Neural progenitor cell (in vitro differentiated cells): ENCODE results near the gene CCDC196.

Experiments
- EZH2 ChIP-seq: fragments of 200-600 bp; sonication (generic); IDR thresholded peaks from 2 replicates; pipeline ENCODE4 v1.6.1; 2017; ENCODE audit warnings: antibody characterized with exemption, mild to moderate bottlenecking, moderate library complexity
- TF ChIP-seq, protein P1 (sequence below): fragments of 200-600 bp; sonication (generic); IDR thresholded peaks from 2 replicates; pipeline ENCODE4 v1.5.1; 2017; ENCODE audit warnings: antibody characterized with exemption, mild to moderate bottlenecking

GRCh38 chr14:66503532-66503931 is 17.4 kb downstream of the CCDC196 start:
- TF ChIP-seq, protein P1, sequence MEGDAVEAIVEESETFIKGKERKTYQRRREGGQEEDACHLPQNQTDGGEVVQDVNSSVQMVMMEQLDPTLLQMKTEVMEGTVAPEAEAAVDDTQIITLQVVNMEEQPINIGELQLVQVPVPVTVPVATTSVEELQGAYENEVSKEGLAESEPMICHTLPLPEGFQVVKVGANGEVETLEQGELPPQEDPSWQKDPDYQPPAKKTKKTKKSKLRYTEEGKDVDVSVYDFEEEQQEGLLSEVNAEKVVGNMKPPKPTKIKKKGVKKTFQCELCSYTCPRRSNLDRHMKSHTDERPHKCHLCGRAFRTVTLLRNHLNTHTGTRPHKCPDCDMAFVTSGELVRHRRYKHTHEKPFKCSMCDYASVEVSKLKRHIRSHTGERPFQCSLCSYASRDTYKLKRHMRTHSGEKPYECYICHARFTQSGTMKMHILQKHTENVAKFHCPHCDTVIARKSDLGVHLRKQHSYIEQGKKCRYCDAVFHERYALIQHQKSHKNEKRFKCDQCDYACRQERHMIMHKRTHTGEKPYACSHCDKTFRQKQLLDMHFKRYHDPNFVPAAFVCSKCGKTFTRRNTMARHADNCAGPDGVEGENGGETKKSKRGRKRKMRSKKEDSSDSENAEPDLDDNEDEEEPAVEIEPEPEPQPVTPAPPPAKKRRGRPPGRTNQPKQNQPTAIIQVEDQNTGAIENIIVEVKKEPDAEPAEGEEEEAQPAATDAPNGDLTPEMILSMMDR, result no peak
- TF ChIP-seq EZH2, result no peak
